Measurements from ENCODE around the gene SLC24A3.

GRCh38 chr20:19683822-19684221 is 471.4 kb downstream of the SLC24A3 start:
- TF ChIP-seq, protein P1, sequence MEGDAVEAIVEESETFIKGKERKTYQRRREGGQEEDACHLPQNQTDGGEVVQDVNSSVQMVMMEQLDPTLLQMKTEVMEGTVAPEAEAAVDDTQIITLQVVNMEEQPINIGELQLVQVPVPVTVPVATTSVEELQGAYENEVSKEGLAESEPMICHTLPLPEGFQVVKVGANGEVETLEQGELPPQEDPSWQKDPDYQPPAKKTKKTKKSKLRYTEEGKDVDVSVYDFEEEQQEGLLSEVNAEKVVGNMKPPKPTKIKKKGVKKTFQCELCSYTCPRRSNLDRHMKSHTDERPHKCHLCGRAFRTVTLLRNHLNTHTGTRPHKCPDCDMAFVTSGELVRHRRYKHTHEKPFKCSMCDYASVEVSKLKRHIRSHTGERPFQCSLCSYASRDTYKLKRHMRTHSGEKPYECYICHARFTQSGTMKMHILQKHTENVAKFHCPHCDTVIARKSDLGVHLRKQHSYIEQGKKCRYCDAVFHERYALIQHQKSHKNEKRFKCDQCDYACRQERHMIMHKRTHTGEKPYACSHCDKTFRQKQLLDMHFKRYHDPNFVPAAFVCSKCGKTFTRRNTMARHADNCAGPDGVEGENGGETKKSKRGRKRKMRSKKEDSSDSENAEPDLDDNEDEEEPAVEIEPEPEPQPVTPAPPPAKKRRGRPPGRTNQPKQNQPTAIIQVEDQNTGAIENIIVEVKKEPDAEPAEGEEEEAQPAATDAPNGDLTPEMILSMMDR (IDR thresholded peaks at IDR 0.05; ENCODE audit: insufficient read depth, low read depth, low read length) = no peak
- no peak for TF ChIP-seq EZH2 (IDR thresholded peaks at IDR 0.05; ENCODE audit: insufficient read depth, low read length)

Data from astrocyte (in vitro differentiated cells and primary cell).